ENCODE results near the gene SUPT16H.

GRCh38 chr14:21367582-21368144 is 16.2 kb downstream of the SUPT16H start:
- TF ChIP-seq CTCF (IDR thresholded peaks at IDR 0.05): no peak
- TF ChIP-seq POLR2A (IDR thresholded peaks at IDR 0.05): no peak

Data from uterus (tissue), 2 donors.